H9 (cell line): Measurements from ENCODE around the gene AKAP7. TPM values are rescaled to one million over a fixed set of nuclear protein-coding genes. Genes with fewer than 3 reads are reported as not detected.

Experiments
- DNase-seq: peaks from one replicate; pipeline ENCODE4 v3.0.0-alpha.2; 2017
- H2AFZ ChIP-seq: one replicate; pipeline ENCODE4 v1.6.1; 2013; ENCODE audit warnings: mild to moderate bottlenecking, low read length, control low read depth, moderate library complexity
- H2AK5ac ChIP-seq: 2 replicates; pipeline ENCODE4 v1.6.1; 2013; ENCODE audit warnings: low read length, control low read depth, mixed read lengths; ENCODE audit not compliant: insufficient read length
- H2BK120ac ChIP-seq: one replicate; pipeline ENCODE4 v1.6.1; 2013; ENCODE audit warnings: low read depth, mild to moderate bottlenecking, low read length, control low read depth, inconsistent platforms; ENCODE audit not compliant: poor library complexity, severe bottlenecking
- H2BK12ac ChIP-seq: 2 replicates; pipeline ENCODE4 v1.6.1; 2013; ENCODE audit warnings: low read length, control low read depth, mixed read lengths, low read depth; ENCODE audit not compliant: insufficient read length
- H2BK15ac ChIP-seq: 2 replicates; pipeline ENCODE4 v1.6.1; 2013; ENCODE audit warnings: low read depth, low read length, control low read depth
- H2BK20ac ChIP-seq: one replicate; pipeline ENCODE4 v1.6.1; 2013; ENCODE audit warnings: low read depth, mild to moderate bottlenecking, low read length, control low read depth, inconsistent platforms; ENCODE audit not compliant: poor library complexity, severe bottlenecking
- H2BK5ac ChIP-seq: 2 replicates; pipeline ENCODE4 v1.6.1; 2013; ENCODE audit warnings: low read length, control low read depth, mixed read lengths; ENCODE audit not compliant: insufficient read length
- H3K14ac ChIP-seq: 2 replicates; pipeline ENCODE4 v1.6.1; 2013; ENCODE audit warnings: low read length, control low read depth; ENCODE audit not compliant: insufficient read depth
- H3K18ac ChIP-seq: 2 replicates; pipeline ENCODE4 v1.6.1; 2013; ENCODE audit warnings: low read depth, mild to moderate bottlenecking, mixed read lengths, low read length, control low read depth; ENCODE audit not compliant: insufficient read length
- H3K23ac ChIP-seq: 2 replicates; pipeline ENCODE4 v1.6.1; 2013; ENCODE audit warnings: low read length, control low read depth, mixed read lengths, low read depth; ENCODE audit not compliant: insufficient read length
- H3K23me2 ChIP-seq: 2 replicates; pipeline ENCODE4 v1.6.1; 2013; ENCODE audit warnings: low read depth, mild to moderate bottlenecking, mixed read lengths, low read length, control low read depth; ENCODE audit not compliant: insufficient read length, poor library complexity, severe bottlenecking
- H3K27ac ChIP-seq: 2 replicates; pipeline ENCODE4 v1.5.1; 2013; ENCODE audit warnings: low read length, control low read depth, mixed read lengths, low read depth; ENCODE audit not compliant: insufficient read length
- H3K27me3 ChIP-seq: 2 replicates; pipeline ENCODE4 v1.6.1; 2013; ENCODE audit warnings: low read length, control low read depth, inconsistent platforms; ENCODE audit not compliant: insufficient read depth
- H3K4ac ChIP-seq: 2 replicates; pipeline ENCODE4 v1.6.1; 2013; ENCODE audit warnings: low read depth, mild to moderate bottlenecking, control low read depth, inconsistent platforms, low read length, moderate library complexity
- H3K4me1 ChIP-seq: 2 replicates; pipeline ENCODE4 v1.6.1; 2013; ENCODE audit warnings: low read length, control low read depth, inconsistent platforms; ENCODE audit not compliant: insufficient read depth
- H3K4me2 ChIP-seq: 2 replicates; pipeline ENCODE4 v1.6.1; 2013; ENCODE audit warnings: low read length, control low read depth, mixed read lengths; ENCODE audit not compliant: insufficient read length, insufficient read depth
- H3K56ac ChIP-seq: 2 replicates; pipeline ENCODE4 v1.6.1; 2013; ENCODE audit warnings: low read depth, mild to moderate bottlenecking, mixed read lengths, low read length, control low read depth; ENCODE audit not compliant: insufficient read length
- H3K79me1 ChIP-seq: 2 replicates; pipeline ENCODE4 v1.6.1; 2013; ENCODE audit warnings: low read depth, mild to moderate bottlenecking, moderate library complexity, low read length, control low read depth, inconsistent platforms; ENCODE audit not compliant: insufficient read depth, poor library complexity, severe bottlenecking
- H3K79me2 ChIP-seq: 2 replicates; pipeline ENCODE4 v1.6.1; 2013; ENCODE audit warnings: low read length, control low read depth, inconsistent platforms; ENCODE audit not compliant: insufficient read depth
- H3K9ac ChIP-seq: 2 replicates; pipeline ENCODE4 v1.6.1; 2013; ENCODE audit warnings: low read length, control low read depth, mixed read lengths; ENCODE audit not compliant: insufficient read length; ENCODE audit errors: extremely low read depth
- H3K9me3 ChIP-seq: one replicate; pipeline ENCODE4 v1.6.1; 2013; ENCODE audit warnings: low read depth, low read length, inconsistent platforms; ENCODE audit not compliant: control insufficient read depth
- H3T11ph ChIP-seq: one replicate; pipeline ENCODE4 v1.6.1; 2013; ENCODE audit warnings: mild to moderate bottlenecking, low read length, control low read depth, inconsistent platforms
- H4K20me1 ChIP-seq: one replicate; pipeline ENCODE4 v1.6.1; 2013; ENCODE audit not compliant: control insufficient read depth, insufficient read length, insufficient read depth
- H4K5ac ChIP-seq: 2 replicates; pipeline ENCODE4 v1.6.1; 2013; ENCODE audit warnings: low read depth, mild to moderate bottlenecking, mixed read lengths, low read length, control low read depth; ENCODE audit not compliant: insufficient read length
- H4K8ac ChIP-seq: replicated peaks from 2 replicates; pipeline ENCODE4 v1.6.1; 2013; ENCODE audit warnings: low read length, control low read depth, mixed read lengths, low read depth; ENCODE audit not compliant: insufficient read length
- H4K91ac ChIP-seq: 2 replicates; pipeline ENCODE4 v1.6.1; 2013; ENCODE audit warnings: low read depth, mild to moderate bottlenecking, moderate library complexity, mixed read lengths, low read length, control low read depth; ENCODE audit not compliant: insufficient read length
- H3K27ac Mint-ChIP-seq, 3 experiments: 2 replicates in 2 of 3; 3 replicates in 1 of 3; pipeline ENCODE4 v1.8.0; 2020 to 2021; ENCODE audit warnings: mixed read lengths in 3 of 3, mild to moderate bottlenecking in 1 of 3, moderate library complexity in 1 of 3
- H3K27me3 Mint-ChIP-seq: 2 replicates; pipeline ENCODE4 v1.8.0; 2021; ENCODE audit warnings: low read depth, mild to moderate bottlenecking, moderate library complexity, mixed read lengths
- H3K36me3 Mint-ChIP-seq, 3 experiments: 2 replicates in 2 of 3; 3 replicates in 1 of 3; pipeline ENCODE4 v1.8.0; 2020 to 2021; ENCODE audit warnings: low read depth in 3 of 3, mixed read lengths in 3 of 3; ENCODE audit not compliant: insufficient read depth in 1 of 3
- H3K4me1 Mint-ChIP-seq, 2 experiments: 2 replicates each; pipeline ENCODE4 v1.8.0; 2020; ENCODE audit warnings: mixed read lengths in 2 of 2
- H3K4me3 Mint-ChIP-seq, 2 experiments: 2 replicates in 1 of 2; 3 replicates in 1 of 2; pipeline ENCODE4 v1.8.0; 2020 to 2021; ENCODE audit warnings: mild to moderate bottlenecking in 2 of 2, mixed read lengths in 2 of 2, moderate library complexity in 1 of 2
- H3K9me3 Mint-ChIP-seq, 2 experiments: 2 replicates in 1 of 2; 3 replicates in 1 of 2; pipeline ENCODE4 v1.8.0; 2020; ENCODE audit warnings: mild to moderate bottlenecking in 2 of 2, mixed read lengths in 2 of 2, moderate library complexity in 1 of 2
- WGBS: extraction: QIAGEN DNeasy Blood & Tissue Kit; methylation state at CpG from one replicate; pipeline ENCODE4 v1.1.7; 2013; ENCODE audit warnings: missing lambda C conversion rate, low lambda C conversion rate, mixed read lengths; ENCODE audit not compliant: insufficient read length; ENCODE audit errors: extremely low coverage; 5-methylcytosine and 5-hydroxymethylcytosine counted together
- total RNA-seq: library from RNA; stranded (reverse); gene quantifications from 2 replicates; pipeline ENCODE4 v1.2.1, GENCODE V29; 2021
- TF ChIP-seq, protein P1 (sequence below): fragments of 200-600 bp; sonication (generic); conservative IDR thresholded peaks from 3 replicates; pipeline ENCODE4 v1.8.0; 2021; ENCODE audit warnings: antibody characterized with exemption, mild to moderate bottlenecking

Gene AKAP7
- total RNA-seq, 1 experiment from 2014 or later = 9.8 TPM

- H2AK5ac ChIP-seq = no peak overlapping the region
- Mint-ChIP-seq H3K4me1 (peaks cover 4 to 13% of the 10 kb centered on the region in 2 experiments), H3K36me3 (peaks cover 4 to 7% (median 5%) of the 10 kb centered on the region in 3 experiments; a peak in 4 of 7 replicates), H3K27me3 (no peaks in the 10 kb centered on the region), H3K4me3 (no peak overlapping the region), H3K27ac (no peak overlapping the region; a peak in 1 of 7 replicates), H3K9me3 (no peaks in the 10 kb centered on the region; a peak in 1 of 5 replicates)
- TF ChIP-seq, protein P1, sequence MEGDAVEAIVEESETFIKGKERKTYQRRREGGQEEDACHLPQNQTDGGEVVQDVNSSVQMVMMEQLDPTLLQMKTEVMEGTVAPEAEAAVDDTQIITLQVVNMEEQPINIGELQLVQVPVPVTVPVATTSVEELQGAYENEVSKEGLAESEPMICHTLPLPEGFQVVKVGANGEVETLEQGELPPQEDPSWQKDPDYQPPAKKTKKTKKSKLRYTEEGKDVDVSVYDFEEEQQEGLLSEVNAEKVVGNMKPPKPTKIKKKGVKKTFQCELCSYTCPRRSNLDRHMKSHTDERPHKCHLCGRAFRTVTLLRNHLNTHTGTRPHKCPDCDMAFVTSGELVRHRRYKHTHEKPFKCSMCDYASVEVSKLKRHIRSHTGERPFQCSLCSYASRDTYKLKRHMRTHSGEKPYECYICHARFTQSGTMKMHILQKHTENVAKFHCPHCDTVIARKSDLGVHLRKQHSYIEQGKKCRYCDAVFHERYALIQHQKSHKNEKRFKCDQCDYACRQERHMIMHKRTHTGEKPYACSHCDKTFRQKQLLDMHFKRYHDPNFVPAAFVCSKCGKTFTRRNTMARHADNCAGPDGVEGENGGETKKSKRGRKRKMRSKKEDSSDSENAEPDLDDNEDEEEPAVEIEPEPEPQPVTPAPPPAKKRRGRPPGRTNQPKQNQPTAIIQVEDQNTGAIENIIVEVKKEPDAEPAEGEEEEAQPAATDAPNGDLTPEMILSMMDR = no peak
- H3K79me2 ChIP-seq = no peaks in the 10 kb centered on the region
- H2AFZ ChIP-seq = no peak overlapping the region
- H3K9me3 ChIP-seq = no peaks in the 10 kb centered on the region
- H3K4me1 ChIP-seq = 0 out of 2 replicates have a peak, but pooled peaks cover 2% of the 10 kb centered on the region
- no peak overlapping the region for H4K91ac ChIP-seq
- no CpG with 5 or more reads among the region's 3 CpGs for WGBS
- no peaks in the 10 kb centered on the region for H4K20me1 ChIP-seq
- no peak overlapping the region for H3K4me2 ChIP-seq
- H3K23ac ChIP-seq = no peak overlapping the region
- H4K5ac ChIP-seq = no peak overlapping the region
- H3K18ac ChIP-seq = no peak overlapping the region
- H2BK15ac ChIP-seq = no peak overlapping the region
- H3K79me1 ChIP-seq = no peaks in the 10 kb centered on the region
- H2BK120ac ChIP-seq = no peak overlapping the region
- no peak overlapping the region for H3T11ph ChIP-seq
- H2BK5ac ChIP-seq = no peak overlapping the region
- no peak for DNase-seq
- H4K8ac ChIP-seq = no peak overlapping the region
- H2BK20ac ChIP-seq = no peak overlapping the region
- no peak overlapping the region for H3K9ac ChIP-seq
- no peaks in the 10 kb centered on the region for H3K23me2 ChIP-seq
- no peak overlapping the region for H3K4ac ChIP-seq
- no peaks in the 10 kb centered on the region for H3K27me3 ChIP-seq
- H2BK12ac ChIP-seq = no peak overlapping the region
- no peak overlapping the region for H3K27ac ChIP-seq
- H3K56ac ChIP-seq = no peak overlapping the region
- H3K14ac ChIP-seq = no peak overlapping the region
These were observed 78.3 kb downstream of the AKAP7 start for GRCh38 chr6:131213501-131213990.
